Measurements from ENCODE around the gene HACD2.

- TF ChIP-seq CTCF (tag by site-specific recombination; IDR thresholded peaks at IDR 0.05), result no peak
- TF ChIP-seq ZNF175 (tag by site-specific recombination; IDR thresholded peaks at IDR 0.05), result no peak
- no peak for TF ChIP-seq ZNF184 (tag by site-specific recombination; IDR thresholded peaks at IDR 0.05)
- TF ChIP-seq ZBTB1 (tag by site-specific recombination; IDR thresholded peaks at IDR 0.05), result no peak
- no peak for TF ChIP-seq ZNF571 (tag by site-specific recombination; IDR thresholded peaks at IDR 0.05)
- no peak for TF ChIP-seq ZNF701 (tag by site-specific recombination; IDR thresholded peaks at IDR 0.05)
- TF ChIP-seq ZNF18 (tag by site-specific recombination; IDR thresholded peaks at IDR 0.05), result no peak
- no peak for TF ChIP-seq ZNF560 (tag by site-specific recombination; IDR thresholded peaks at IDR 0.05; ENCODE audit: borderline replicate concordance)
- TF ChIP-seq IKZF3 (tag by site-specific recombination; IDR thresholded peaks at IDR 0.05), result no peak
- TF ChIP-seq ZNF623 (tag by site-specific recombination; IDR thresholded peaks at IDR 0.05), result no peak
Measured at GRCh38 chr3:123533554-123534159, 51.2 kb downstream of the HACD2 start.

Data from HEK293 (cell line).